Spinal cord (tissue), 10 donors: ENCODE measurements around the gene XRCC5. TPM values are rescaled to one million over a fixed set of nuclear protein-coding genes. Genes with fewer than 3 reads are reported as not detected.

Source experiments
- DNase-seq, 6 donors: peaks; one replicate each; pipeline versions ENCODE4 v3.0.0 to v3.0.0-alpha.2; 2013 to 2015; ENCODE audit warnings: low spot score in 6 of 6, low read depth in 4 of 6
- H3K27ac ChIP-seq: one replicate; pipeline ENCODE4 v1.5.1; 2013; ENCODE audit warnings: low read depth, low read length, control low read depth
- H3K27me3 ChIP-seq: one replicate; pipeline ENCODE4 v1.6.1; 2013; ENCODE audit warnings: low read length; ENCODE audit not compliant: control insufficient read depth, insufficient read depth
- H3K36me3 ChIP-seq: one replicate; pipeline ENCODE4 v1.6.1; 2013; ENCODE audit warnings: low read length; ENCODE audit not compliant: control insufficient read depth, insufficient read depth
- H3K4me1 ChIP-seq: one replicate; pipeline ENCODE4 v1.6.1; 2013; ENCODE audit warnings: low read length; ENCODE audit not compliant: control insufficient read depth, insufficient read depth
- H3K4me3 ChIP-seq: one replicate; pipeline ENCODE4 v1.5.1; 2013; ENCODE audit warnings: low read depth, low read length, control low read depth
- H3K9me3 ChIP-seq: one replicate; pipeline ENCODE4 v1.6.1; 2013; ENCODE audit warnings: low read length; ENCODE audit not compliant: control insufficient read depth, insufficient read depth
- WGBS: methylation state at CpG from one replicate; pipeline ENCODE4 v1.1.5; 2013; ENCODE audit warnings: missing lambda C conversion rate; ENCODE audit not compliant: insufficient coverage; 5-methylcytosine and 5-hydroxymethylcytosine counted together
- polyA plus RNA-seq, 2 donors: library from polyadenylated mRNA; unstranded; fragments of 120-200 nt; gene quantifications; one replicate each; pipeline ENCODE4 v1.2.1, GENCODE V29; 2013; ENCODE audit not compliant: insufficient read length in 2 of 2
- total RNA-seq, 2 donors: library from RNA; depleted of rRNA in 1 of 2; stranded (reverse); fragments of 120-200 nt in 1 of 2; fragments of >200 nt in 1 of 2; gene quantifications; one replicate each; pipeline versions ENCODE4 v1.2.3 to v1.2.4, GENCODE V29; 2013 to 2014
- donor health status: healthy.

XRCC5 gene
- total and polyA plus RNA-seq, 4 donors = 144 to 256 (median 206) TPM

DNA sequence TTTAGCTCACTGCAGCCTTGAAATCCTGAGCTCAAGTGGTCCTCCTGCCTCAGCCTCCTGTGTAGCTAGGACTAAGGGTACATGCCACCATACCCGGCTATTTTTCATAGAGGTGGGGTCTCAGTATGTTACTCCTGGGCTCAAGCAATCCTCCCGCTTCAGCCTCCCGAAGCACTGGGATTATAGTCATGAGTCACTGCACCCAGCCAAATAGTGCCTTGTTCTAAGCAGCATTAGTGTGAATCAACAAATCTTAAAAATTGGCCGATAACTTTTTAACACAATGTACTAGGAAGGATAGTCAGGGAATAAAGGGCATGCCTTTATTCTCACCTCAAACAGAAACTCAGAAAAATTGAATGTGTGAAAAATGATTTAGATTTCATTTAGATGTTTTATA lies 51.6 kb downstream of the XRCC5 start:
- H3K27me3 ChIP-seq = no peaks in the 10 kb centered on the region
- no peak for DNase-seq
- no peaks in the 10 kb centered on the region for H3K9me3 ChIP-seq
- peaks cover 37% of the 10 kb centered on the region for H3K36me3 ChIP-seq
- no peaks in the 10 kb centered on the region for H3K4me1 ChIP-seq
- WGBS = 84% methylated on average over 2 of the region's 4 CpGs
- H3K4me3 ChIP-seq = no peak overlapping the region
- no peak overlapping the region for H3K27ac ChIP-seq

- Histone ChIP-seq H3K27ac (no peak overlapping the region), H3K9me3 (no peaks in the 10 kb centered on the region), H3K27me3 (no peaks in the 10 kb centered on the region), H3K36me3 (peaks cover 35% of the 10 kb centered on the region), H3K4me1 (no peaks in the 10 kb centered on the region), H3K4me3 (no peak overlapping the region)
- no peak for DNase-seq
- WGBS = 93% methylated on average over 4 of the region's 4 CpGs
Measured at GRCh38 chr2:216161967-216162366, 52.8 kb downstream of the XRCC5 start.

DNA sequence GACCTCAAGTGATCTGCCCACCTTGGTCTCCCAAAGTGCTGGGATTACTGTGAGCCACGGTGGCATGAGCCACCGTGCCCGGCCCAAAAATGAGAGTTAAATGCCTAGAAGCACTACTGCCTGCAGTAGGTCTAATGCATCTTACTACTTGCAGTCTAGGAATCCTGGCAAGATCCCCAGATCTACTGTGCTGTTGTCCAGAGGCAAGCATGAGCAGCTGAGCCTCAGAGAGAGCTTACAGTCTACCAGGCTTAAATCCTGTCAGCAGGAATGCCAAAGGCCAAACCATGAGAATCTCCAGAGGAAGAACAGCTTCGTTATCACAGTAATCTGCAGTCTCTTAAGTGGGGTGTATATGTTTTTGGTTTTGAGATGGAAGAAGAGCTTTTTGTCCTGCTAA lies 54.4 kb downstream of the XRCC5 start:
- Histone ChIP-seq H3K4me3 (no peak overlapping the region), H3K27ac (no peak overlapping the region), H3K4me1 (no peaks in the 10 kb centered on the region), H3K27me3 (no peaks in the 10 kb centered on the region), H3K36me3 (peaks cover 33% of the 10 kb centered on the region), H3K9me3 (no peaks in the 10 kb centered on the region)
- peak in 1 of 6 donors; percentile 25 for DNase-seq
- WGBS = 86% methylated on average over 3 of the region's 4 CpGs

GRCh38 chr2:216164087-216164486 lies 54.9 kb downstream of the XRCC5 start:
- WGBS = 64% methylated on average over 2 of the region's 5 CpGs
- Histone ChIP-seq H3K9me3 (no peaks in the 10 kb centered on the region), H3K4me3 (no peak overlapping the region), H3K4me1 (no peaks in the 10 kb centered on the region), H3K27me3 (no peaks in the 10 kb centered on the region), H3K36me3 (peaks cover 36% of the 10 kb centered on the region), H3K27ac (no peak overlapping the region)
- DNase-seq = no peak

- WGBS = 86% methylated on average over 1 of the region's 4 CpGs
- no peak overlapping the region for H3K4me3 ChIP-seq
- no peak for DNase-seq
- H3K36me3 ChIP-seq = peaks cover 37% of the 10 kb centered on the region
- no peaks in the 10 kb centered on the region for H3K4me1 ChIP-seq
- no peak overlapping the region for H3K27ac ChIP-seq
- no peaks in the 10 kb centered on the region for H3K9me3 ChIP-seq
- no peaks in the 10 kb centered on the region for H3K27me3 ChIP-seq
Measured at GRCh38 chr2:216164576-216164975, 55.4 kb downstream of the XRCC5 start.

DNA sequence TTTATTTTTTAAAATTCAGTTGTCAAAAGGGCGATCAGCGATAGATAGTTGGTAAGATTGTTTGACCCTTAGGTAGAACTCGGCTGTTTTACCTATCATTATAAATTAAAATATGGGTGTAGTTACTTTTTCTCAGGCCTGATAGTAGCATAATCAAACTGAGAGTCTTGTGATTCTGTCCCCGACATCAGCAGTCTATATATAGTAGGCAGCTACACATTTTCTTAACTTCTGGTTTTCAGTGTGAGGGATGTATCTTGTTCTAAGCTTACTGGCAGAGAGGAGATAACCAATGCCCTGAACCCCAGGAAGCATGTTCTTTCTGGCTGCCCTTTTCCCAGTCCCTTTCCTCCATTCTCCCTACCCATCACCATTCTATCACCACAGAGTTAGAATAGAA lies 56.6 kb downstream of the XRCC5 start:
- no peak for DNase-seq
- Histone ChIP-seq H3K27ac (no peak overlapping the region), H3K4me1 (no peaks in the 10 kb centered on the region), H3K36me3 (peaks cover 37% of the 10 kb centered on the region), H3K9me3 (no peaks in the 10 kb centered on the region), H3K4me3 (no peak overlapping the region), H3K27me3 (no peaks in the 10 kb centered on the region)
- no CpG with 5 or more reads among the region's 4 CpGs for WGBS

GRCh38 chr2:216169087-216169486 lies 59.9 kb downstream of the XRCC5 start:
- Histone ChIP-seq H3K4me3 (no peak overlapping the region), H3K27ac (no peak overlapping the region), H3K9me3 (no peaks in the 10 kb centered on the region), H3K36me3 (peaks cover 16% of the 10 kb centered on the region), H3K27me3 (no peaks in the 10 kb centered on the region), H3K4me1 (no peaks in the 10 kb centered on the region)
- no peak for DNase-seq
- 100% methylated on average over 1 of the region's 3 CpGs for WGBS

DNA sequence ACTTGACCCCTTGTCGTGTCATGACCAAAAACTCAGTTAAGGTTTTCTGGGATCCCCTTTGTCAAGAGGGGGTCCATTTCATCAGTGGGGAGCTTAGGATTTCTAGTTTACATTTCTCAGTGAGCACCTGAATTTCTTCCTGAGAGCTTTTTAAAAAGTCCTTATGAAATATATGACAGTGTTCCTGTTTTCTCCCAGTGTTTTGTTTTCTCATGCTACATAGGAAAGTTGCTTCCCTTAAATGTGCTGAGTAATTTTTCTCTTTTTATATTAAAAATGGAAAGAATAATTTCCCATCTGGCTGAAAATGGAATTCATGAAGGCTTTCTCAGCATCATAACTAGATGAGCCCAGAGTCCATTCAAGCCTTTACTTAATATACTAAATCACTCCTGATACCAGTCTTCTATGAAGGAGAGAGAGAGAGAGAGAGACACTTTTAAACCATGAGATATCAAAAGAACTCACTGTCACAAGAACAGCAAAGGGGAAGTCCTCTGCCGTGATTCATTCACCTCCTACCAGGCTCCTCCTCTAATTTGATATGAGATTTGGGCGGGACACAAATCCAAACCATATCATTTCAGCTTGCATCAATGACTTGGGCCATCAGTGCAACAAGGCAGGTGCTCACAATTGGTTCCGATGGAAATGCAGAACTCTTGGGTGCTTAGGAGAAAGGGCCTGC lies 61.1 kb downstream of the XRCC5 start:
- Histone ChIP-seq H3K27ac (no peak overlapping the region), H3K9me3 (no peaks in the 10 kb centered on the region), H3K4me3 (no peak overlapping the region), H3K36me3 (peaks cover 17% of the 10 kb centered on the region), H3K4me1 (no peaks in the 10 kb centered on the region), H3K27me3 (no peaks in the 10 kb centered on the region)
- no CpG with 5 or more reads among the region's 4 CpGs for WGBS
- DNase-seq = no peak

DNA sequence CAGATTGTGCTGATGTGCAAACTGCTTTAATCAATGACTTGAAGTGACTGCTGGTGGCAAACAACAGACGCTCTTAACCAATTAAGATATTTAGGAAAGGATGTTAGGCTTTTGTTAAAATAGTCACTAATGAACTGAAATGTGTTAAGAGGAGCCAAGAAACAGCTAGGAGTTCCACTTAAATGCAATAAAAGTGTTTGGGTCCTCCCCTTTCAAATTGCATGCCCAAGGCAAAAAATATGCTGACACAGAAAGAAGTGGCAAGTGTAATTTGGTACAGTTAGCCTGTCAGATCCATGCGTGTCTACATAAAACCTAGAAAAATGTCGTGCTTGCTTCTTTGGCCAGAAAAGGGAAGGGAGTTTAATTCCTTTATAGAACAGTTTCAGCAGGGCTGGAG lies 61.9 kb downstream of the XRCC5 start:
- WGBS = 75% methylated on average over 3 of the region's 3 CpGs
- Histone ChIP-seq H3K9me3 (no peaks in the 10 kb centered on the region), H3K36me3 (peaks cover 20% of the 10 kb centered on the region), H3K27me3 (no peaks in the 10 kb centered on the region), H3K4me1 (no peaks in the 10 kb centered on the region), H3K27ac (no peak overlapping the region), H3K4me3 (no peak overlapping the region)
- peak in 2 of 6 donors; percentile 36 to 62 for DNase-seq

- Histone ChIP-seq H3K9me3 (no peaks in the 10 kb centered on the region), H3K4me3 (no peak overlapping the region), H3K27ac (no peak overlapping the region), H3K36me3 (peaks cover 18% of the 10 kb centered on the region), H3K27me3 (no peaks in the 10 kb centered on the region), H3K4me1 (no peaks in the 10 kb centered on the region)
- WGBS = 93% methylated on average over 5 of the region's 7 CpGs
- DNase-seq = no peak
Measured at GRCh38 chr2:216172493-216172892, 63.3 kb downstream of the XRCC5 start.
